OCI-LY7 (cell line): Measurements from ENCODE around the gene EEF1A2.

ENCODE experiments used
- EZH2phosphoT487 ChIP-seq: fragments of 200-600 bp; sonication (generic); IDR thresholded peaks from 2 replicates; pipeline ENCODE4 v1.6.1; 2018; ENCODE audit warnings: low read depth, borderline replicate concordance, mild to moderate bottlenecking, mixed run types, antibody characterized with exemption, low read length, moderate library complexity, mixed read lengths
- TF ChIP-seq, protein P1 (sequence below): fragments of 200-600 bp; sonication (generic); conservative IDR thresholded peaks from 2 replicates; pipeline ENCODE4 v1.5.1; 2014; ENCODE audit warnings: mild to moderate bottlenecking, antibody characterized with exemption, low read length, moderate library complexity, mixed read lengths

DNA sequence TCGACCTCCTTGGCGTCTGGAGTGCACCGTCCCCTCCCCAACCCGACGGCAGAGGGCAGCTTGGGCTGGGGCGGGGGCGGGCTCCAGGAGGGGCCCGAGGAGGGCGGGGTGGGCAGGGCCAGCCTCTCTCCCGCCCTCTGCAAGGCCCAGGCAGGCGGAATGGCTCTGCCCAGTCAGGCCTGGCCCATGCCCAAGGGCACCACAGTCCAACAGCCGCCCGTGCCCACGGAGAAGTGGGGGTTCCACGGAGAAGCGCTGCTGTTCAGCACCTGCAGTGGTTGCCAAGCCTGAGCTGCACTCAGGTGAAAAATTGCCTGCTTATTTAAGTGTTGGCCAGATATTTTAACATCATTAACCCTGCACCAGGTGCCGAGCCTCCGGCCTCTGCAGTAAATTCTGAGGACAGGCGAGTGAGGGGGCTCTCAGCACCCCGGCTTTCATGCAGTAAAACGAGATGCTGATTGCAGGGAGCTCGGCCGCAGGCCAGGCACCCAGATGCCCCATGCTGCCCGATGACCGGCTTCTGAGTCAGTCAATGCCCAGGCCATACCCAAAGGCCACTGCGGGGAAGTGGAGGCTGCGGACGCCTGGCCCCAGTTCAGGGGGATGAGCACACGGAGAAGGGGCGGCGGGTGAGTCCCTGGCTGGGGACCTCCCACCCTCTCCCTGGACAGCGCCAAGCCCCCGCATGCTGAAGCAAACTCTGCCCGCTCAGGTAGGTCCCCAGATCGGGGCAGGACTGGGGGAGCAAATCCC is 49.0 kb upstream of the EEF1A2 start, which contains the start of gene SRMS:
- TF ChIP-seq, protein P1, sequence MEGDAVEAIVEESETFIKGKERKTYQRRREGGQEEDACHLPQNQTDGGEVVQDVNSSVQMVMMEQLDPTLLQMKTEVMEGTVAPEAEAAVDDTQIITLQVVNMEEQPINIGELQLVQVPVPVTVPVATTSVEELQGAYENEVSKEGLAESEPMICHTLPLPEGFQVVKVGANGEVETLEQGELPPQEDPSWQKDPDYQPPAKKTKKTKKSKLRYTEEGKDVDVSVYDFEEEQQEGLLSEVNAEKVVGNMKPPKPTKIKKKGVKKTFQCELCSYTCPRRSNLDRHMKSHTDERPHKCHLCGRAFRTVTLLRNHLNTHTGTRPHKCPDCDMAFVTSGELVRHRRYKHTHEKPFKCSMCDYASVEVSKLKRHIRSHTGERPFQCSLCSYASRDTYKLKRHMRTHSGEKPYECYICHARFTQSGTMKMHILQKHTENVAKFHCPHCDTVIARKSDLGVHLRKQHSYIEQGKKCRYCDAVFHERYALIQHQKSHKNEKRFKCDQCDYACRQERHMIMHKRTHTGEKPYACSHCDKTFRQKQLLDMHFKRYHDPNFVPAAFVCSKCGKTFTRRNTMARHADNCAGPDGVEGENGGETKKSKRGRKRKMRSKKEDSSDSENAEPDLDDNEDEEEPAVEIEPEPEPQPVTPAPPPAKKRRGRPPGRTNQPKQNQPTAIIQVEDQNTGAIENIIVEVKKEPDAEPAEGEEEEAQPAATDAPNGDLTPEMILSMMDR = no peak
- TF ChIP-seq EZH2phosphoT487 = no peak
